Measurements from ENCODE around the gene IL1F10. TPM values are rescaled to one million over a fixed set of nuclear protein-coding genes. Genes with fewer than 3 reads are reported as not detected.

The IL1F10 gene
- total RNA-seq, 1 experiment from 2014 or later, result not detected

GRCh38 chr2:113060396-113060795, 7.4 kb upstream of the IL1F10 start:
- no peak overlapping the region for H2AK5ac ChIP-seq (ENCODE audit: insufficient read length, low read length)
- H3K23me2 ChIP-seq (ENCODE audit: insufficient read length, low read depth, low read length, poor library complexity, severe bottlenecking), result no peaks in the 10 kb centered on the region
- H3K18ac ChIP-seq (ENCODE audit: insufficient read length, low read depth, low read length), result no peak overlapping the region
- DNase-seq, result no peak
- peaks cover 20 to 50% of the 10 kb centered on the region in 2 experiments for H3K9me3 Mint-ChIP-seq
- H2BK5ac ChIP-seq (ENCODE audit: insufficient read length, low read length), result no peak overlapping the region
- no CpG with 5 or more reads among the region's 4 CpGs for WGBS (ENCODE audit: extremely low coverage, insufficient read length, low lambda C conversion rate)
- H3K79me2 ChIP-seq (ENCODE audit: insufficient read depth, low read length), result no peaks in the 10 kb centered on the region
- no peak overlapping the region for H3T11ph ChIP-seq (ENCODE audit: low read length)
- H3K27me3 Mint-ChIP-seq (ENCODE audit: low read depth), result peaks cover 81% of the 10 kb centered on the region
- no peaks in the 10 kb centered on the region for H4K20me1 ChIP-seq (ENCODE audit: control insufficient read depth, insufficient read depth, insufficient read length)
- H3K4ac ChIP-seq (ENCODE audit: low read depth, low read length), result no peak overlapping the region
- H3K4me3 Mint-ChIP-seq, result no peak overlapping the region
- no peak overlapping the region for H2AFZ ChIP-seq (ENCODE audit: low read length)
- H3K27ac Mint-ChIP-seq, result no peak overlapping the region
- H3K14ac ChIP-seq (ENCODE audit: insufficient read depth, low read length), result no peak overlapping the region
- no peaks in the 10 kb centered on the region for H3K4me1 ChIP-seq (ENCODE audit: insufficient read depth, low read length)
- H4K91ac ChIP-seq (ENCODE audit: insufficient read length, low read depth, low read length), result no peak overlapping the region
- H2BK15ac ChIP-seq (ENCODE audit: low read depth, low read length), result no peak overlapping the region
- H3K27me3 ChIP-seq (ENCODE audit: insufficient read depth, low read length), result peaks cover 2% of the 10 kb centered on the region; the same call in 1 of the 2 replicates
- no peak for TF ChIP-seq CTCF (conservative IDR thresholded peaks at IDR 0.05)
- peaks cover 7% of the 10 kb centered on the region for H3K9me3 ChIP-seq (ENCODE audit: control insufficient read depth, low read depth, low read length)
- no peak overlapping the region for H2BK12ac ChIP-seq (ENCODE audit: insufficient read length, low read depth, low read length)
- peaks cover 0 to 3% (median 2%) of the 10 kb centered on the region in 3 experiments; a peak in 3 of 7 replicates for H3K36me3 Mint-ChIP-seq (ENCODE audit: insufficient read depth in 1 of 3, low read depth in 3 of 3)
- H3K27ac ChIP-seq (ENCODE audit: insufficient read length, low read depth, low read length), result no peak overlapping the region
- no peak overlapping the region for H4K5ac ChIP-seq (ENCODE audit: insufficient read length, low read depth, low read length)
- H4K8ac ChIP-seq (replicated peaks; ENCODE audit: insufficient read length, low read depth, low read length), result no peak overlapping the region
- no peak overlapping the region for H3K4me2 ChIP-seq (ENCODE audit: insufficient read depth, insufficient read length, low read length)
- H3K56ac ChIP-seq (ENCODE audit: insufficient read length, low read depth, low read length), result no peak overlapping the region
- no peak overlapping the region for H3K9ac ChIP-seq (ENCODE audit: extremely low read depth, insufficient read length, low read length)
- no peaks in the 10 kb centered on the region for H3K79me1 ChIP-seq (ENCODE audit: insufficient read depth, low read depth, low read length, poor library complexity, severe bottlenecking)
- H3K4me1 Mint-ChIP-seq, result no peaks in the 10 kb centered on the region
- no peak overlapping the region for H2BK20ac ChIP-seq (ENCODE audit: low read depth, low read length, poor library complexity, severe bottlenecking)
- no peak overlapping the region for H3K23ac ChIP-seq (ENCODE audit: insufficient read length, low read depth, low read length)
- H2BK120ac ChIP-seq (ENCODE audit: low read depth, low read length, poor library complexity, severe bottlenecking), result no peak overlapping the region
